H1 (cell line): ENCODE data around the gene DAB2IP. TPM values are rescaled to one million over a fixed set of nuclear protein-coding genes. Genes with fewer than 3 reads are reported as not detected.

ENCODE experiments used
- CTCF ChIA-PET: fragments of 300-600 bp; sonication (Branson Sonifier 250); formaldehyde crosslinking; loops from one replicate; lab custom pipeline; 2021; ENCODE audit not compliant: partially characterized antibody; lab: Charles Lee
- POLR2A ChIA-PET: fragments of 300-600 bp; sonication (Branson Sonifier 250); formaldehyde crosslinking; loops from one replicate; lab custom pipeline; 2021; ENCODE audit warnings: inconsistent platforms; ENCODE audit not compliant: partially characterized antibody; lab: Charles Lee
- DNase-seq, 2 experiments: peaks; one replicate each; pipeline versions ENCODE4 v3.0.0 to v3.0.0-alpha.2; 2010 to 2022; ENCODE audit warnings: low spot score in 2 of 2, low read depth in 1 of 2, mixed read lengths in 1 of 2
- FAIRE-seq: peaks from 2 replicates; lab custom pipeline; 2011; peaks lifted over from hg19 to GRCh38; lab: Jason Lieb, UNC
- H2AFZ ChIP-seq: 2 replicates; pipeline ENCODE4 v1.8.1; 2012; ENCODE audit warnings: low read length, inconsistent platforms
- H2AK5ac ChIP-seq: 2 replicates; pipeline ENCODE4 v1.6.1; 2013; ENCODE audit warnings: low read depth, low read length
- H2BK120ac ChIP-seq: replicated peaks from 2 replicates; pipeline ENCODE3; 2013; ENCODE audit warnings: low read depth, low read length, inconsistent platforms
- H2BK12ac ChIP-seq: 2 replicates; pipeline ENCODE4 v1.6.1; 2013; ENCODE audit warnings: low read depth, low read length
- H2BK15ac ChIP-seq: 2 replicates; pipeline ENCODE4 v1.6.1; 2013; ENCODE audit warnings: low read length
- H2BK20ac ChIP-seq: 2 replicates; pipeline ENCODE4 v1.6.1; 2013; ENCODE audit warnings: low read length
- H2BK5ac ChIP-seq: 2 replicates; pipeline ENCODE4 v1.6.1; 2013; ENCODE audit warnings: low read depth, low read length
- H3K14ac ChIP-seq: 2 replicates; pipeline ENCODE4 v1.6.1; 2013; ENCODE audit warnings: inconsistent platforms; ENCODE audit not compliant: insufficient read length
- H3K18ac ChIP-seq: 2 replicates; pipeline ENCODE4 v1.6.1; 2013; ENCODE audit warnings: low read length; ENCODE audit errors: extremely low read depth
- H3K23ac ChIP-seq: 2 replicates; pipeline ENCODE4 v1.6.1; 2013; ENCODE audit warnings: inconsistent platforms; ENCODE audit not compliant: insufficient read length
- H3K23me2 ChIP-seq: 2 replicates; pipeline ENCODE4 v1.6.1; 2013; ENCODE audit warnings: low read depth, low read length
- H3K27ac ChIP-seq: 2 replicates; pipeline ENCODE4 v1.6.1; 2011; ENCODE audit warnings: low read depth, low read length, inconsistent platforms
- H3K27me3 ChIP-seq, 4 experiments: replicated peaks in 1 of 4; 1 replicate in 1 of 4; 2 replicates in 3 of 4; pipeline versions ENCODE4 v1.6.1 to v1.8.1; 2011 to 2013; ENCODE audit warnings: low read length in 3 of 4, mild to moderate bottlenecking in 3 of 4, inconsistent platforms in 2 of 4, mixed read lengths in 2 of 4, moderate library complexity in 1 of 4; ENCODE audit not compliant: control insufficient read depth in 3 of 4, insufficient read depth in 3 of 4; ENCODE audit errors: extremely low read depth in 1 of 4
- H3K36me3 ChIP-seq, 4 experiments: 2 replicates each; pipeline versions ENCODE4 v1.6.1 to v1.8.1; 2011 to 2013; ENCODE audit warnings: mild to moderate bottlenecking in 4 of 4, low read length in 3 of 4, moderate library complexity in 2 of 4, control low read depth in 1 of 4, inconsistent platforms in 1 of 4; ENCODE audit not compliant: insufficient read depth in 4 of 4, control insufficient read depth in 2 of 4
- H3K4ac ChIP-seq: replicated peaks from 2 replicates; pipeline ENCODE3; 2013; ENCODE audit warnings: low read length, low read depth, mixed read lengths, inconsistent platforms; ENCODE audit not compliant: insufficient read length
- H3K4me1 ChIP-seq, 4 experiments: replicated peaks in 1 of 4; 1 replicate in 1 of 4; 2 replicates in 3 of 4; pipeline versions ENCODE4 v1.6.1 to v1.8.1; 2011 to 2013; ENCODE audit warnings: low read length in 3 of 4, inconsistent platforms in 2 of 4, mixed read lengths in 1 of 4; ENCODE audit not compliant: insufficient read depth in 4 of 4, control insufficient read depth in 3 of 4
- H3K4me2 ChIP-seq, 2 experiments: 2 replicates each; pipeline versions ENCODE4 v1.6.1 to v1.8.1; 2011 to 2013; ENCODE audit warnings: low read depth in 2 of 2, low read length in 2 of 2, control low read depth in 1 of 2, inconsistent platforms in 1 of 2, mild to moderate bottlenecking in 1 of 2; ENCODE audit not compliant: insufficient read depth in 1 of 2
- H3K4me3 ChIP-seq, 4 experiments: fragments of 200-600, 300-600 bp in 1 of 4; sonication (generic), shearing (Covaris generic), sonication (Bioruptor Twin) in 1 of 4; 2 replicates each; pipeline versions ENCODE4 v1.5.1 to v1.8.1; 2011 to 2016; ENCODE audit warnings: low read length in 4 of 4, low read depth in 3 of 4, control low read depth in 2 of 4, inconsistent platforms in 2 of 4, mild to moderate bottlenecking in 2 of 4, mixed read lengths in 1 of 4, moderate library complexity in 1 of 4; ENCODE audit not compliant: insufficient read depth in 2 of 4; ENCODE audit errors: extremely low read depth in 1 of 4
- H3K56ac ChIP-seq: replicated peaks from 2 replicates; pipeline ENCODE3; 2013; ENCODE audit warnings: low read depth, mild to moderate bottlenecking, mixed read lengths, low read length, inconsistent platforms; ENCODE audit not compliant: insufficient read length
- H3K79me1 ChIP-seq: 2 replicates; pipeline ENCODE4 v1.6.1; 2013; ENCODE audit warnings: low read depth, low read length, control low read depth
- H3K79me2 ChIP-seq, 2 experiments: 2 replicates each; pipeline versions ENCODE4 v1.6.1 to v1.8.1; 2012 to 2013; ENCODE audit warnings: low read length in 2 of 2, mild to moderate bottlenecking in 2 of 2, inconsistent platforms in 1 of 2; ENCODE audit not compliant: insufficient read depth in 2 of 2, control insufficient read depth in 1 of 2
- H3K9ac ChIP-seq, 4 experiments: replicated peaks in 1 of 4; 1 replicate in 1 of 4; 2 replicates in 3 of 4; pipeline versions ENCODE4 v1.6.1 to v1.8.1; 2011 to 2013; ENCODE audit warnings: low read depth in 3 of 4, low read length in 3 of 4, control low read depth in 2 of 4, mild to moderate bottlenecking in 2 of 4, moderate library complexity in 2 of 4, inconsistent platforms in 1 of 4; ENCODE audit errors: extremely low read depth in 1 of 4
- H3K9me3 ChIP-seq, 2 experiments: 2 replicates each; pipeline versions ENCODE4 v1.6.1 to v1.8.1; 2012 to 2013; ENCODE audit warnings: mild to moderate bottlenecking in 2 of 2, moderate library complexity in 2 of 2, control low read depth in 1 of 2, inconsistent platforms in 1 of 2, low read depth in 1 of 2, low read length in 1 of 2, mixed read lengths in 1 of 2; ENCODE audit not compliant: insufficient read depth in 2 of 2
- H4K20me1 ChIP-seq, 2 experiments: replicated peaks in 1 of 2; 2 replicates each; pipeline versions ENCODE3 to v1.8.1; 2011 to 2013; ENCODE audit warnings: inconsistent platforms in 2 of 2, low read length in 2 of 2, mild to moderate bottlenecking in 1 of 2; ENCODE audit not compliant: insufficient read depth in 2 of 2, control insufficient read depth in 1 of 2
- H4K5ac ChIP-seq: 2 replicates; pipeline ENCODE4 v1.6.1; 2013; ENCODE audit warnings: low read length, low read depth, mixed read lengths, inconsistent platforms; ENCODE audit not compliant: insufficient read length
- H4K8ac ChIP-seq: 2 replicates; pipeline ENCODE4 v1.8.0; 2013; ENCODE audit warnings: mild to moderate bottlenecking, moderate library complexity, low read length, inconsistent platforms; ENCODE audit not compliant: insufficient read depth; ENCODE audit errors: extremely low read depth
- H4K91ac ChIP-seq: replicated peaks from 2 replicates; pipeline ENCODE3; 2013; ENCODE audit warnings: low read length, mixed read lengths, inconsistent platforms; ENCODE audit not compliant: insufficient read length
- CHD2 ChIP-seq: IDR thresholded peaks from 2 replicates; pipeline ENCODE4 v1.6.1; 2012; ENCODE audit warnings: low read length, improper control_type of control experiment
- HDAC6 ChIP-seq: IDR thresholded peaks from one replicate; pipeline ENCODE4 v1.7.1; 2012; ENCODE audit warnings: low read depth, mild to moderate bottlenecking, inconsistent platforms, low read length, moderate library complexity
- JUN ChIP-seq: IDR thresholded peaks from 2 replicates; pipeline ENCODE4 v1.6.1; 2011; ENCODE audit warnings: low read depth, mild to moderate bottlenecking, improper control_type of control experiment, low read length
- JUND ChIP-seq: IDR thresholded peaks from 2 replicates; pipeline ENCODE4 v1.6.1; 2011; ENCODE audit warnings: mild to moderate bottlenecking, improper control_type of control experiment, low read length
- POLR2A ChIP-seq, 2 experiments: IDR thresholded peaks; 1 replicate in 1 of 2; 2 replicates in 1 of 2; pipeline ENCODE4 v1.6.1; 2011; ENCODE audit warnings: low read depth in 2 of 2, low read length in 2 of 2, mild to moderate bottlenecking in 2 of 2; ENCODE audit errors: control extremely low read depth in 1 of 2
- POU5F1 ChIP-seq: IDR thresholded peaks from 2 replicates; pipeline ENCODE4 v1.6.1; 2011; ENCODE audit warnings: low read depth, mild to moderate bottlenecking, low read length, moderate library complexity
- RNF2 ChIP-seq: fragments of 200-900, 300-1000 bp; sonication (generic); IDR thresholded peaks from 2 replicates; pipeline ENCODE4 v1.7.1; 2016; ENCODE audit warnings: borderline replicate concordance, low read depth, mild to moderate bottlenecking, antibody characterized with exemption, low read length; ENCODE audit not compliant: poor library complexity, severe bottlenecking; ENCODE audit errors: missing control alignments
- ZNF274 ChIP-seq: IDR thresholded peaks from 2 replicates; pipeline ENCODE4 v1.7.0; 2012; ENCODE audit warnings: low read length, borderline replicate concordance; ENCODE audit errors: extremely low read depth
- WGBS, 2 experiments: shearing (Covaris generic) in 1 of 2; methylation state at CpG; one replicate each; pipeline versions ENCODE4 v1.1.6 to v1.1.7; 2013 to 2015; ENCODE audit warnings: low lambda C conversion rate in 2 of 2, mixed read lengths in 2 of 2, inconsistent platforms in 1 of 2, low coverage in 1 of 2, missing lambda C conversion rate in 1 of 2; ENCODE audit not compliant: insufficient replicate concordance in 2 of 2, insufficient coverage in 1 of 2, insufficient read length in 1 of 2; ENCODE audit errors: extremely low coverage in 1 of 2, missing lambda C conversion rate in 1 of 2; 5-methylcytosine and 5-hydroxymethylcytosine counted together
- polyA plus RNA-seq, 7 experiments: library from polyadenylated mRNA; depleted of rRNA in 3 of 7; stranded (reverse) in 5 of 7; unstranded in 2 of 7; fragments of >200 nt in 5 of 7; fragments of 200-250 nt in 2 of 7; gene quantifications; 1 replicate in 5 of 7; 2 replicates in 1 of 7; 4 replicates in 1 of 7; pipeline versions ENCODE4 v1.2.1 to v1.2.3, GENCODE V29; 2011 to 2013; ENCODE audit warnings: missing spikeins in 2 of 7, mixed read lengths in 2 of 7
- total RNA-seq: library from RNA; stranded (reverse); fragmentation: NEBNext Ultra II Directional; extraction: Animal tissue kit (Norgen Biotek cat#: 25700); gene quantifications from 2 replicates; pipeline ENCODE4 v1.2.1, GENCODE V29; 2021

Gene DAB2IP
- total and polyA plus RNA-seq, 2 of the 8 experiments (the other 6 are each of a cell fraction or from before 2014, with no cell fraction given): 19.7 to 39.5 TPM

DNA sequence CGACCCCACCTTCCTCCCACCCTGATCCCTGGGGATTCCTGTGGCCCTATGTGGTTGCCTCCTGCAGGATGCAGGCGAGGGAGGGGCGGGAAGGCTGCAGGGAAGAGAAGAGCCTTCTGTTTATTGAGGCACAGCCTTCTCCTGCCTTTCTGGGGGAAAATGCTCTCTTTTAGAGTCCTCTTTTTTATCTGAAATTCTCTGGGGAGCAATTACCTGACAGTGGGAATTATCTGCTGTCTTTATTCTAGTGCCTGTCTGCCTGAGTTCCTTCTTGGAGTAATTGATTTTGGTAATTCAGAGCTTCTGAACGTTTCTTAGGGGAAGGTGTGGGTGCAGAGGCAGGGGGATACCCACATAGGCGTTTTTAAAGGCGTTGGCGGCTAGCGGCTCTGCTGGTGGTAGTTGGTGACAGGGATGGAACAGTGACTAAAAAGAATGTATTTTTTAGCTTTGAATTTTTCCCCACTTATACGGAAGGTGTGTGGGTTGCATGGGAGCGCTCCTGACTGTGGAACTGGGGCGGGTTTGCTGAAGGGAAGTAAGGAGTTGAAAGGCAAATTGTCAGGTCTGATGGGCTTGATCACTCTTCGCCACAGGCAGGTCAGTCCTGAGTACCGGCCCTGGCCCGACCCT, 35.2 kb upstream of the DAB2IP start:
- FAIRE-seq (no peak), DNase-seq (no peak)
- Histone ChIP-seq H3K9ac (no peak overlapping the region), H3K23ac (no peak overlapping the region), H3K14ac (no peak overlapping the region), H3K23me2 (no peaks in the 10 kb centered on the region), H2BK120ac (no peak overlapping the region), H3K4me2 (no peak overlapping the region), H2BK12ac (no peak overlapping the region), H3K18ac (no peak overlapping the region), H4K8ac (no peak overlapping the region), H2BK5ac (no peak overlapping the region), H3K4ac (no peak overlapping the region), H3K4me3 (no peak overlapping the region), H3K36me3 (no peaks in the 10 kb centered on the region), H4K91ac (no peak overlapping the region), H3K4me1 (peaks cover 0 to 7% (median 3%) of the 10 kb centered on the region in 4 experiments; a peak in 4 of 7 replicates), H3K27me3 (no peaks in the 10 kb centered on the region), H2BK20ac (no peak overlapping the region), H3K79me1 (0 out of 2 replicates have a peak, but pooled peaks cover 2% of the 10 kb centered on the region), H2AFZ (no peak overlapping the region), H2BK15ac (no peak overlapping the region), H4K5ac (no peak overlapping the region), H3K79me2 (no peaks in the 10 kb centered on the region; a peak in 1 of 4 replicates), H2AK5ac (no peak overlapping the region), H3K9me3 (no peaks in the 10 kb centered on the region), H3K27ac (no peak overlapping the region), H4K20me1 (peaks cover 2 to 5% of the 10 kb centered on the region in 2 experiments), H3K56ac (no peak overlapping the region)
- CTCF ChIA-PET: interaction anchor here (0.9 to 6.3 kb wide), 4 partner anchors 12 to 69 kb away, joined by 3 to 76 read pairs (median 7); no protein-coding TSS in a partner anchor
- TF ChIP-seq RNF2 (no peak), HDAC6 (no peak), CHD2 (no peak), POLR2A (IDR thresholded peaks at IDR 0.05; ENCODE audit: control extremely low read depth in 1 of 2, low read depth in 2 of 2, low read length in 2 of 2) (no peak), JUND (no peak), ZNF274 (no peak), POU5F1 (no peak), JUN (no peak)
- POLR2A ChIA-PET: no interaction called here
- WGBS, 2 experiments: 87% methylated on average over 14 of the region's 14 CpGs; no CpG with 5 or more reads in 1 of the 2 experiments
